CD4-positive, alpha-beta memory T cell (primary cell): ENCODE data around the gene UNC13C. TPM values are rescaled to one million over a fixed set of nuclear protein-coding genes. Genes with fewer than 3 reads are reported as not detected.

ENCODE experiments used
- CTCF ChIA-PET: fragments of 350-600 bp; sonication (Branson Sonifier 250); formaldehyde crosslinking; loops from one replicate; lab custom pipeline; 2021; ENCODE audit warnings: inconsistent platforms; ENCODE audit not compliant: partially characterized antibody; lab: Charles Lee
- POLR2A ChIA-PET: fragments of 350-600 bp; sonication (Branson Sonifier 250); formaldehyde crosslinking; loops from one replicate; lab custom pipeline; 2021; ENCODE audit not compliant: partially characterized antibody; lab: Charles Lee
- DNase-seq, 5 donors: peaks; one replicate each; pipeline versions ENCODE4 v3.0.0 to v3.0.0-alpha.2; 2020 to 2022; ENCODE audit warnings: mixed read lengths in 1 of 5
- H3K27ac ChIP-seq: one replicate; pipeline ENCODE4 v1.7.0; 2013; ENCODE audit warnings: low read depth, low read length
- H3K27me3 ChIP-seq: 2 replicates; pipeline ENCODE4 v1.7.0; 2013; ENCODE audit warnings: mild to moderate bottlenecking, low read length, moderate library complexity; ENCODE audit not compliant: insufficient read depth
- H3K36me3 ChIP-seq: 2 replicates; pipeline ENCODE4 v1.7.0; 2013; ENCODE audit warnings: mild to moderate bottlenecking, low read length, moderate library complexity; ENCODE audit not compliant: insufficient read depth
- H3K4me1 ChIP-seq: 2 replicates; pipeline ENCODE4 v1.7.0; 2013; ENCODE audit warnings: mild to moderate bottlenecking, low read length, moderate library complexity; ENCODE audit not compliant: insufficient read depth
- H3K4me3 ChIP-seq, 2 donors: one replicate each; pipeline ENCODE4 v1.7.0; 2013; ENCODE audit warnings: low read length in 2 of 2, mild to moderate bottlenecking in 1 of 2
- H3K9me3 ChIP-seq, 2 donors: one replicate each; pipeline ENCODE4 v1.7.0; 2013; ENCODE audit warnings: low read length in 2 of 2, control low read depth in 1 of 2; ENCODE audit not compliant: control insufficient read depth in 1 of 2
- H3K27ac Mint-ChIP-seq, 7 donors: one replicate each; pipeline ENCODE4 v1.8.0; 2020 to 2021; ENCODE audit warnings: mixed read lengths in 7 of 7, mild to moderate bottlenecking in 6 of 7, inconsistent platforms in 3 of 7, moderate library complexity in 3 of 7
- H3K27me3 Mint-ChIP-seq, 2 donors: one replicate each; pipeline ENCODE4 v1.8.0; 2020 to 2021; ENCODE audit warnings: mixed read lengths in 2 of 2
- H3K36me3 Mint-ChIP-seq, 2 donors: one replicate each; pipeline ENCODE4 v1.8.0; 2020 to 2021; ENCODE audit warnings: mixed read lengths in 2 of 2, inconsistent platforms in 1 of 2, mild to moderate bottlenecking in 1 of 2
- H3K4me1 Mint-ChIP-seq, 4 donors: one replicate each; pipeline ENCODE4 v1.8.0; 2020 to 2021; ENCODE audit warnings: mixed read lengths in 4 of 4, mild to moderate bottlenecking in 1 of 4
- H3K4me3 Mint-ChIP-seq, 8 donors: one replicate each; pipeline ENCODE4 v1.8.0; 2020 to 2021; ENCODE audit warnings: mixed read lengths in 8 of 8, mild to moderate bottlenecking in 7 of 8, moderate library complexity in 6 of 8, inconsistent platforms in 3 of 8
- H3K9me3 Mint-ChIP-seq, 8 donors: one replicate each; pipeline ENCODE4 v1.8.0; 2020 to 2021; ENCODE audit warnings: mixed read lengths in 8 of 8, mild to moderate bottlenecking in 5 of 8, inconsistent platforms in 3 of 8, moderate library complexity in 1 of 8
- intact Hi-C: fragments of 100-400 bp; cut with micrococcal nuclease; formaldehyde crosslinking; loops from one replicate; pipeline ENCODE4 v1.15.1; 2023
- polyA plus RNA-seq, 2 donors: library from polyadenylated mRNA; unstranded; fragments of 300-500 nt; fragmentation: Illumina TruSeq; gene quantifications; one replicate each; pipeline ENCODE4 v1.2.3, GENCODE V29; 2021
- total RNA-seq, 2 experiments: library from RNA; stranded (reverse); gene quantifications; one replicate each; pipeline ENCODE4 v1.2.3, GENCODE V29; 2021

UNC13C gene
- total and polyA plus RNA-seq, 4 experiments from 2014 or later = not detected

- Histone ChIP-seq H3K27ac (no peak overlapping the region), H3K27me3 (no peaks in the 10 kb centered on the region), H3K9me3 (no peaks in the 10 kb centered on the region), H3K36me3 (no peaks in the 10 kb centered on the region), H3K4me3 (no peak overlapping the region), H3K4me1 (no peaks in the 10 kb centered on the region)
- Mint-ChIP-seq H3K27me3 (peaks cover 0 to 1% of the 10 kb centered on the region in 2 donors), H3K9me3 (no peaks in the 10 kb centered on the region), H3K4me3 (no peak overlapping the region), H3K36me3 (no peaks in the 10 kb centered on the region), H3K27ac (no peak overlapping the region), H3K4me1 (no peaks in the 10 kb centered on the region)
- DNase-seq = no peak
- ChIA-PET CTCF (no interaction called here), POLR2A (no interaction called here)
- intact Hi-C loops = no loop called here
These were observed 522.1 kb downstream of the UNC13C start for GRCh38 chr15:54500330-54500729.

GRCh38 chr15:54502416-54503075, 524.3 kb downstream of the UNC13C start:
- H3K4me3 Mint-ChIP-seq = no peak overlapping the region
- intact Hi-C loops = no loop called here
- H3K27me3 Mint-ChIP-seq = no peaks in the 10 kb centered on the region
- Histone ChIP-seq H3K4me3 (no peak overlapping the region), H3K4me1 (no peaks in the 10 kb centered on the region), H3K27ac (no peak overlapping the region), H3K27me3 (no peaks in the 10 kb centered on the region), H3K36me3 (no peaks in the 10 kb centered on the region), H3K9me3 (no peaks in the 10 kb centered on the region)
- peaks cover 0 to 2% (median 0%) of the 10 kb centered on the region in 8 donors for H3K9me3 Mint-ChIP-seq
- DNase-seq = no peak
- H3K36me3 Mint-ChIP-seq = no peaks in the 10 kb centered on the region
- H3K27ac Mint-ChIP-seq = no peak overlapping the region
- POLR2A ChIA-PET = no interaction called here
- no peaks in the 10 kb centered on the region for H3K4me1 Mint-ChIP-seq
- CTCF ChIA-PET = no interaction called here

GRCh38 chr15:54504695-54505094, 526.5 kb downstream of the UNC13C start:
- no peaks in the 10 kb centered on the region for H3K27me3 ChIP-seq

GRCh38 chr15:54506977-54507524, 528.8 kb downstream of the UNC13C start:
- Mint-ChIP-seq H3K9me3 (peaks cover 0 to 2% (median 0%) of the 10 kb centered on the region in 8 donors), H3K4me3 (no peak overlapping the region), H3K27me3 (no peaks in the 10 kb centered on the region), H3K36me3 (no peaks in the 10 kb centered on the region), H3K4me1 (no peaks in the 10 kb centered on the region), H3K27ac (no peak overlapping the region)
- Histone ChIP-seq H3K4me3 (no peak overlapping the region), H3K27me3 (no peaks in the 10 kb centered on the region), H3K27ac (no peak overlapping the region), H3K9me3 (no peaks in the 10 kb centered on the region), H3K36me3 (no peaks in the 10 kb centered on the region), H3K4me1 (no peaks in the 10 kb centered on the region)
- CTCF ChIA-PET = no interaction called here
- intact Hi-C loops = no loop called here
- no peak for DNase-seq
- POLR2A ChIA-PET = no interaction called here

More at GRCh38 chr15:54504695-54505094, 526.5 kb downstream of the UNC13C start:
- Mint-ChIP-seq H3K9me3 (peaks cover 0 to 2% (median 0%) of the 10 kb centered on the region in 8 donors), H3K4me3 (no peak overlapping the region), H3K27me3 (no peaks in the 10 kb centered on the region), H3K4me1 (no peaks in the 10 kb centered on the region), H3K36me3 (no peaks in the 10 kb centered on the region), H3K27ac (no peak overlapping the region)
- H3K4me1 ChIP-seq = no peaks in the 10 kb centered on the region
- intact Hi-C loops = no loop called here
- H3K9me3 ChIP-seq = no peaks in the 10 kb centered on the region
- no peak overlapping the region for H3K4me3 ChIP-seq
- H3K27ac ChIP-seq = no peak overlapping the region
- no peak for DNase-seq
- ChIA-PET CTCF (no interaction called here), POLR2A (no interaction called here)
- no peaks in the 10 kb centered on the region for H3K36me3 ChIP-seq

- Mint-ChIP-seq H3K36me3 (no peaks in the 10 kb centered on the region), H3K4me3 (no peak overlapping the region), H3K9me3 (no peaks in the 10 kb centered on the region), H3K27ac (no peak overlapping the region), H3K27me3 (peaks cover 0 to 1% of the 10 kb centered on the region in 2 donors), H3K4me1 (peaks cover under 1 to 12% (median 8%) of the 10 kb centered on the region in 4 donors)
- intact Hi-C loops = no loop called here
- Histone ChIP-seq H3K36me3 (no peaks in the 10 kb centered on the region), H3K4me1 (no peaks in the 10 kb centered on the region), H3K4me3 (no peak overlapping the region), H3K9me3 (no peaks in the 10 kb centered on the region), H3K27me3 (no peaks in the 10 kb centered on the region), H3K27ac (no peak overlapping the region)
- ChIA-PET CTCF (no interaction called here), POLR2A (no interaction called here)
- no peak for DNase-seq
These were observed 536.4 kb downstream of the UNC13C start for GRCh38 chr15:54514601-54515000.

- intact Hi-C loops = no loop called here
- Mint-ChIP-seq H3K27me3 (peaks cover 0 to 1% of the 10 kb centered on the region in 2 donors), H3K4me3 (no peak overlapping the region), H3K9me3 (peaks cover 0 to 3% (median 0%) of the 10 kb centered on the region in 8 donors), H3K36me3 (no peaks in the 10 kb centered on the region), H3K4me1 (peaks cover 11 to 25% (median 18%) of the 10 kb centered on the region in 4 donors), H3K27ac (no peak overlapping the region)
- ChIA-PET POLR2A (no interaction called here), CTCF (no interaction called here)
- no peaks in the 10 kb centered on the region for H3K36me3 ChIP-seq
- H3K27ac ChIP-seq = no peak overlapping the region
- no peaks in the 10 kb centered on the region for H3K27me3 ChIP-seq
- H3K4me1 ChIP-seq = no peaks in the 10 kb centered on the region
- no peak overlapping the region for H3K4me3 ChIP-seq
- no peak for DNase-seq
- no peaks in the 10 kb centered on the region for H3K9me3 ChIP-seq
These were observed 537.7 kb downstream of the UNC13C start for GRCh38 chr15:54515664-54516582.

GRCh38 chr15:54517366-54517765, 539.1 kb downstream of the UNC13C start:
- Histone ChIP-seq H3K36me3 (no peaks in the 10 kb centered on the region), H3K4me1 (no peaks in the 10 kb centered on the region), H3K27me3 (no peaks in the 10 kb centered on the region), H3K27ac (no peak overlapping the region), H3K4me3 (no peak overlapping the region), H3K9me3 (no peaks in the 10 kb centered on the region)
- Mint-ChIP-seq H3K27ac (no peak overlapping the region), H3K9me3 (peaks cover 0 to 6% (median 0%) of the 10 kb centered on the region in 8 donors), H3K4me1 (peaks cover 12 to 26% (median 18%) of the 10 kb centered on the region in 4 donors), H3K4me3 (no peak overlapping the region), H3K36me3 (no peaks in the 10 kb centered on the region), H3K27me3 (peaks cover 0 to 1% of the 10 kb centered on the region in 2 donors)
- ChIA-PET POLR2A (no interaction called here), CTCF (no interaction called here)
- intact Hi-C loops = no loop called here
- no peak for DNase-seq
